Endothelial cell of umbilical vein (primary cell): ENCODE results near the gene SMIM12. TPM values are rescaled to one million over a fixed set of nuclear protein-coding genes. Genes with fewer than 3 reads are reported as not detected.

Source experiments
- BruUV-seq: library from RNA; stranded (reverse); fragments of 400-500 nt; replicated peaks from 2 replicates; lab custom pipeline; 2021; lab: Mats Ljungman, UMichigan
- CTCF ChIA-PET: fragments of 300-600, 350-600 bp; sonication (Branson Sonifier 250); formaldehyde crosslinking; loops from one replicate; lab custom pipeline; 2021; ENCODE audit warnings: antibody characterized with exemption, inconsistent platforms; lab: Charles Lee
- POLR2A ChIA-PET: fragments of 300-600, 350-600 bp; sonication (Branson Sonifier 250); formaldehyde crosslinking; loops from one replicate; lab custom pipeline; 2021; ENCODE audit warnings: antibody characterized with exemption, inconsistent platforms; lab: Charles Lee
- DNase-seq: peaks from one replicate; pipeline ENCODE4 v3.0.0-alpha.2; 2011; ENCODE audit warnings: low read depth, low spot score
- FAIRE-seq: peaks from 2 replicates; lab custom pipeline; 2011; peaks lifted over from hg19 to GRCh38; lab: Jason Lieb, UNC
- H2AFZ ChIP-seq: 2 replicates; pipeline ENCODE4 v1.6.0; 2012; ENCODE audit warnings: low read depth, low read length, control low read depth, inconsistent platforms
- H3K27ac ChIP-seq: 2 replicates; pipeline ENCODE4 v1.5.1; 2011; ENCODE audit warnings: low read depth, mild to moderate bottlenecking, control low read depth, low read length, moderate library complexity; ENCODE audit not compliant: insufficient read depth
- H3K27me3 ChIP-seq, 2 experiments: 2 replicates each; pipeline versions ENCODE4 v1.6.0 to v1.6.1; 2011; ENCODE audit warnings: low read length in 2 of 2, mixed read lengths in 1 of 2; ENCODE audit not compliant: control insufficient read depth in 2 of 2, insufficient read depth in 2 of 2
- H3K36me3 ChIP-seq, 2 experiments: 2 replicates in 1 of 2; 3 replicates in 1 of 2; pipeline ENCODE4 v1.5.1; 2011; ENCODE audit warnings: low read length in 2 of 2, mild to moderate bottlenecking in 1 of 2, moderate library complexity in 1 of 2; ENCODE audit not compliant: control insufficient read depth in 2 of 2, insufficient read depth in 2 of 2; ENCODE audit errors: extremely low read depth in 1 of 2
- H3K4me1 ChIP-seq: 3 replicates; pipeline ENCODE4 v1.5.1; 2011; ENCODE audit warnings: mild to moderate bottlenecking, low read length; ENCODE audit not compliant: control insufficient read depth, insufficient read depth; ENCODE audit errors: extremely low read depth
- H3K4me2 ChIP-seq: 2 replicates; pipeline ENCODE4 v1.6.1; 2011; ENCODE audit warnings: low read length, control low read depth, mixed read lengths; ENCODE audit not compliant: insufficient read depth
- H3K4me3 ChIP-seq, 3 experiments: fragments of 200-600 bp in 1 of 3; sonication (generic), shearing (Covaris generic) in 1 of 3; replicated peaks in 1 of 3; 2 replicates each; pipeline ENCODE4 v1.5.1; 2011 to 2016; ENCODE audit warnings: control low read depth in 3 of 3, low read length in 3 of 3, mild to moderate bottlenecking in 2 of 3, inconsistent platforms in 1 of 3, low read depth in 1 of 3, moderate library complexity in 1 of 3; ENCODE audit not compliant: insufficient read depth in 1 of 3
- H3K79me2 ChIP-seq: 2 replicates; pipeline ENCODE4 v1.6.0; 2012; ENCODE audit warnings: low read length, inconsistent platforms; ENCODE audit not compliant: control insufficient read depth, insufficient read depth
- H3K9ac ChIP-seq: replicated peaks from 2 replicates; pipeline ENCODE3; 2011; ENCODE audit warnings: low read length, control low read depth; ENCODE audit not compliant: insufficient read depth; ENCODE audit errors: extremely low read depth
- H3K9me1 ChIP-seq: replicated peaks from 3 replicates; pipeline ENCODE4 v1.6.0; 2011; ENCODE audit warnings: mild to moderate bottlenecking, low read length; ENCODE audit not compliant: control insufficient read depth, insufficient read depth; ENCODE audit errors: extremely low read depth
- H3K9me3 ChIP-seq: replicated peaks from 2 replicates; pipeline ENCODE4 v1.5.1; 2012; ENCODE audit warnings: low read length, inconsistent platforms; ENCODE audit not compliant: control insufficient read depth, insufficient read depth
- H4K20me1 ChIP-seq: replicated peaks from 2 replicates; pipeline ENCODE3; 2011; ENCODE audit warnings: mild to moderate bottlenecking, low read length; ENCODE audit not compliant: control insufficient read depth, insufficient read depth; ENCODE audit errors: extremely low read depth
- EZH2 ChIP-seq: IDR thresholded peaks from 2 replicates; pipeline ENCODE4 v1.6.1; 2012; ENCODE audit warnings: borderline replicate concordance, low read depth, mild to moderate bottlenecking, moderate library complexity, low read length, inconsistent platforms; ENCODE audit not compliant: severe bottlenecking
- FOS ChIP-seq: IDR thresholded peaks from 2 replicates; pipeline ENCODE4 v1.6.1; 2011; ENCODE audit warnings: mild to moderate bottlenecking, low read length, moderate library complexity, borderline replicate concordance; ENCODE audit not compliant: insufficient read depth
- GATA2 ChIP-seq: IDR thresholded peaks from 2 replicates; pipeline ENCODE4 v1.7.0; 2011; ENCODE audit warnings: low read depth, mild to moderate bottlenecking, moderate library complexity, mixed read lengths, low read length; ENCODE audit not compliant: insufficient read length, insufficient read depth
- JUN ChIP-seq: IDR thresholded peaks from 2 replicates; pipeline ENCODE4 v1.6.1; 2011; ENCODE audit warnings: borderline replicate concordance, low read depth; ENCODE audit not compliant: insufficient read length, insufficient read depth
- MYC ChIP-seq: IDR thresholded peaks from one replicate; pipeline ENCODE4 v1.6.1; 2011; ENCODE audit warnings: mild to moderate bottlenecking, low read depth, low read length
- POLR2A ChIP-seq: IDR thresholded peaks from 2 replicates; pipeline ENCODE4 v1.6.1; 2012; ENCODE audit warnings: low read depth, mild to moderate bottlenecking, control low read depth, low read length
- POLR2AphosphoS5 ChIP-seq: IDR thresholded peaks from 2 replicates; pipeline ENCODE4 v1.6.1; 2012; ENCODE audit warnings: low read depth, mild to moderate bottlenecking, control low read depth, low read length, moderate library complexity; ENCODE audit not compliant: insufficient read depth
- dilution Hi-C: fragments of 300-500 bp; cut with MboI; formaldehyde crosslinking; loops from one replicate; pipeline ENCODE4 v1.15.0; 2019; ENCODE audit warnings: low sequenced_read_pairs; ENCODE audit not compliant: extremely low pct_ligation_motif_present
- intact Hi-C: fragments of 100-400 bp; cut with micrococcal nuclease; formaldehyde crosslinking; loops from one replicate; pipeline ENCODE4 v1.10.0; 2022
- polyA plus RNA-seq, 4 experiments: library from polyadenylated mRNA; depleted of rRNA in 3 of 4; stranded (reverse) in 3 of 4; unstranded in 1 of 4; fragments of >200 nt; gene quantifications; 2 replicates each; pipeline versions ENCODE4 v1.2.1 to v1.2.3, GENCODE V29; 2011 to 2012; ENCODE audit warnings: missing spikeins in 1 of 4
- total RNA-seq: library from RNA; stranded (reverse); gene quantifications from 2 replicates; pipeline ENCODE4 v1.2.3, GENCODE V29; 2021
- TF ChIP-seq, protein P1 (sequence below), 2 donors: IDR thresholded peaks; 1 replicate in 1 of 2; 2 replicates in 1 of 2; pipeline ENCODE4 v1.5.1; 2011; ENCODE audit warnings: low read length in 2 of 2, mild to moderate bottlenecking in 2 of 2, moderate library complexity in 2 of 2, control low read depth in 1 of 2, inconsistent platforms in 1 of 2, low read depth in 1 of 2; ENCODE audit not compliant: insufficient read depth in 1 of 2; ENCODE audit errors: extremely low read depth in 1 of 2

The SMIM12 gene
- total and polyA plus RNA-seq, 2 donors (not counting 3 experiments of a cell fraction or from before 2014, with no cell fraction given) = 66.2 to 85.9 TPM

DNA sequence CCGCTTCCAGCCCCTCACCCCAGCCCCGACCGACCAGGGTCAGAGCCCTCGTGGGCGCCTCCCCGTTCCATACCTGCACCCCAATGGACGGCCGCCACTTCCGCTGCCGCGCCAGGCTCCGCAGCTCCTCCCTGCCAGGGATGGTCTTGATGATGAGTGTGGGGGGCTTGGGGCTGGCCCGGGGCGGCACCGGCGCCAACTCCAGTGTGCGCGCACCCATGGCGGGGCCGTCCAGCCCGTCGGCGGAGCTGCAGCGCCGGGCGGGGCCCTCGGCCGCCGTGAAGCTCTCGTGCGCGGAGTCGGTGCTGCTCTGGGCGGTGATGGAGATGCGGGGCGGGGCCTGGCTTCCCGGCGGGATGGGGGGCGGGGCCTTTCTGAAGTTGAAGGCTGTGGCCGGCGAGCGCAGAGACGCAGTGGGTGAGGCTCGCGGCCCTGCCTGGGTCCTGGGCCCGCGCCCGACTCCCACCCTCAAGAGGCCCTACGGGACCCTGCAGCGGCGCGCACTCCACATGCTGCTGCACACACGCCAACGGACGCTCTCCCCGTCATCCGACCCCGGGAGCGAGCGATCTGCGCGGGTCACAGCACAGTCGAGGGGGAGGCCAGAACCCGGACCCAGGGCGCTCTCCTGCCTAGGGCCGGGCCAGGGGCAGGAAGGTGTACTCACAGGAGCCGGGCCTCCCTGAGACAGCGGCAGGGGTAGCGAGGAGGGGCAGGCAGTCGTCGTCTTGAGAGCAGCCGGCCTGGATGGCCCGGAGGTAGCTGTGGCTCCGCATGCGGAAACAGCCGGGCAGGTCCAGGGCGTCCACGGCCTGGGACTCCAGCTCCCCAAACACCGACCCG lies 26.1 kb upstream of the SMIM12 start:
- POLR2A ChIA-PET = interaction anchor here (0.5 kb wide), 1 partner anchor 104 kb away, joined by 3 read pairs; no protein-coding TSS in a partner anchor
- peak overlapping the region; percentile 95 for H2AFZ ChIP-seq
- H3K4me1 ChIP-seq = peaks cover 3% of the 10 kb centered on the region
- intact Hi-C loops = no loop called here
- no peaks in the 10 kb centered on the region for H4K20me1 ChIP-seq
- H3K4me3 ChIP-seq = peak overlapping the region; percentile 15 to 31 (median 30)
- no peaks in the 10 kb centered on the region for H3K79me2 ChIP-seq
- no peaks in the 10 kb centered on the region for H3K9me1 ChIP-seq
- H3K9me3 ChIP-seq = no peaks in the 10 kb centered on the region
- no peaks in the 10 kb centered on the region for H3K36me3 ChIP-seq
- H3K4me2 ChIP-seq = peak overlapping the region; percentile 62
- H3K27me3 ChIP-seq = peaks cover 24 to 25% of the 10 kb centered on the region in 2 experiments
- TF ChIP-seq, protein P1, sequence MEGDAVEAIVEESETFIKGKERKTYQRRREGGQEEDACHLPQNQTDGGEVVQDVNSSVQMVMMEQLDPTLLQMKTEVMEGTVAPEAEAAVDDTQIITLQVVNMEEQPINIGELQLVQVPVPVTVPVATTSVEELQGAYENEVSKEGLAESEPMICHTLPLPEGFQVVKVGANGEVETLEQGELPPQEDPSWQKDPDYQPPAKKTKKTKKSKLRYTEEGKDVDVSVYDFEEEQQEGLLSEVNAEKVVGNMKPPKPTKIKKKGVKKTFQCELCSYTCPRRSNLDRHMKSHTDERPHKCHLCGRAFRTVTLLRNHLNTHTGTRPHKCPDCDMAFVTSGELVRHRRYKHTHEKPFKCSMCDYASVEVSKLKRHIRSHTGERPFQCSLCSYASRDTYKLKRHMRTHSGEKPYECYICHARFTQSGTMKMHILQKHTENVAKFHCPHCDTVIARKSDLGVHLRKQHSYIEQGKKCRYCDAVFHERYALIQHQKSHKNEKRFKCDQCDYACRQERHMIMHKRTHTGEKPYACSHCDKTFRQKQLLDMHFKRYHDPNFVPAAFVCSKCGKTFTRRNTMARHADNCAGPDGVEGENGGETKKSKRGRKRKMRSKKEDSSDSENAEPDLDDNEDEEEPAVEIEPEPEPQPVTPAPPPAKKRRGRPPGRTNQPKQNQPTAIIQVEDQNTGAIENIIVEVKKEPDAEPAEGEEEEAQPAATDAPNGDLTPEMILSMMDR (IDR thresholded peaks at IDR 0.05; ENCODE audit: extremely low read depth in 1 of 2, insufficient read depth in 1 of 2, low read depth in 1 of 2, low read length in 2 of 2) = no peak
- peak; percentile 80 for TF ChIP-seq EZH2
- no peak for TF ChIP-seq POLR2AphosphoS5
- no peak for TF ChIP-seq POLR2A
- TF ChIP-seq GATA2 = no peak
- no peak for TF ChIP-seq JUN
- TF ChIP-seq MYC = no peak
- TF ChIP-seq FOS = no peak
- H3K9ac ChIP-seq = no peak overlapping the region
- BruUV-seq = no TSS peak
- CTCF ChIA-PET = interaction anchor here (0.6 to 4.2 kb wide), 3 partner anchors 8 to 143 kb away, joined by 3 to 20 read pairs (median 4); no protein-coding TSS in a partner anchor
- FAIRE-seq (no peak), DNase-seq (peak; percentile 22)
- dilution Hi-C loops = no loop called here
- H3K27ac ChIP-seq = no peak overlapping the region
